Suprapubic skin (tissue), 4 donors: ENCODE data around the gene TMEM147. TPM values are rescaled to one million over a fixed set of nuclear protein-coding genes. Genes with fewer than 3 reads are reported as not detected.
A peak's percentile ranks its signal among the peaks of the same experiment; 100 is the strongest.

Experiments used
- DNase-seq, 2 donors: peaks; one replicate each; pipeline ENCODE4 v3.0.0-alpha.2; 2019; ENCODE audit warnings: low spot score in 2 of 2
- H3K27ac ChIP-seq: fragments of 200-600 bp; sonication (generic); one replicate; pipeline ENCODE4 v1.5.1; 2019
- H3K27me3 ChIP-seq: fragments of 200-600 bp; sonication (generic); one replicate; pipeline ENCODE4 v1.5.1; 2019
- H3K36me3 ChIP-seq: fragments of 200-600 bp; sonication (generic); one replicate; pipeline ENCODE4 v1.5.1; 2019
- H3K4me1 ChIP-seq: fragments of 200-600 bp; sonication (generic); one replicate; pipeline ENCODE4 v1.5.1; 2019
- H3K4me3 ChIP-seq: fragments of 200-600 bp; sonication (generic); one replicate; pipeline ENCODE4 v1.5.1; 2019; ENCODE audit warnings: mild to moderate bottlenecking
- H3K9me3 ChIP-seq: fragments of 200-600 bp; sonication (generic); one replicate; pipeline ENCODE4 v1.5.1; 2019
- CTCF ChIP-seq, 2 donors: fragments of 200-600 bp in 1 of 2; fragments of 450-650 bp in 1 of 2; sonication (generic) in 1 of 2; IDR thresholded peaks; one replicate each; pipeline ENCODE4 v1.5.1; 2016 to 2019; ENCODE audit warnings: antibody characterized with exemption in 2 of 2, mild to moderate bottlenecking in 1 of 2, moderate library complexity in 1 of 2
- EP300 ChIP-seq: sonication (generic); formaldehyde crosslinking; IDR thresholded peaks from one replicate; pipeline ENCODE4 v1.6.1; 2017; ENCODE audit warnings: antibody characterized with exemption
- POLR2A ChIP-seq, 2 donors: fragments of 450-650 bp; IDR thresholded peaks; one replicate each; pipeline ENCODE4 v1.6.1; 2017; ENCODE audit warnings: antibody characterized with exemption in 2 of 2, mild to moderate bottlenecking in 2 of 2, moderate library complexity in 2 of 2
- POLR2AphosphoS5 ChIP-seq, 3 donors: sonication (generic); formaldehyde crosslinking; IDR thresholded peaks; one replicate each; pipeline ENCODE4 v1.6.1; 2017; ENCODE audit warnings: antibody characterized with exemption in 3 of 3
- WGBS: methylation state at CpG from one replicate; pipeline ENCODE4 v1.1.5; 2018; 5-methylcytosine and 5-hydroxymethylcytosine counted together
- total RNA-seq, 4 donors: library from RNA; depleted of rRNA; stranded (reverse); fragments of >200 nt; gene quantifications; one replicate each; pipeline ENCODE4 v1.1.0, GENCODE V29; 2016

TMEM147 gene
- total RNA-seq, 4 donors from 2014 or later, result 67.5 to 158 (median 118) TPM

DNA sequence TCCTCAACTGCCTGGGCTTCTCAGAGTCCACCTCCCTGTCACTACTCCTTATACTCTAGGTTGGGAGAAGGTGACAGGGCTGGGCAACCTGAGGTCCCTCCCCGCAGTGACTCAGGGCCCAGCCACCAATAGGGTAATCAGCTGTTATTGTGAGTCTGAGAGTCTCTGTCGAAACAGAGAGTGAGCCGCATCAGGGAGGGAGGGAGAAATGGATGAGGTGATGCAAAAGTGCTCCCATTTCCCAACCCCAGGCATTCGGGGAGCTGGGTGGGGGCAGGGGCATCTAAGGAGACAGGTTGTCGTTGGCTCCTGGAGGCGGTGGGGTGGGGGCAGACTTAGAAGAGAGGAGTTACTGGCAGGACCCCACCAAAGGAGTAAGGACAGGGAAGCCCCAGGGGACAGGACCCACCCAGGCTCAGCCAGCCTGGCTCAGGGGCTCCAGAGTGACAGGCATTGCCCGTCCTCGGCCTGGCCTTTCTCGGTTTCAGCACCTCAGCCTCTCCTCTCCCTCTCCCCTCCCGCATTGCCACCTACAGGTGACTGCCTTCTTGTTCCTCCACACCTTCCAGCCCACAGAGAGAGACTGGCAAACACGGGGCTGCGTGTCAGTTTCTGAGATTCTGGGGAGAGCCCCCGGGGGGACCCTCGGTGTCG, 31.7 kb upstream of the TMEM147 start, which contains the start of gene DMKN:
Gene DMKN, minus strand, starts transcription at position 22 of the 654 bp plus-strand sequence. CDS start 174 bp downstream, outside the sequence.
- no peaks in the 10 kb centered on the region for H3K9me3 ChIP-seq
- 29% methylated on average over 14 of the region's 15 CpGs for WGBS
- H3K4me1 ChIP-seq, result peaks cover 38% of the 10 kb centered on the region
- peaks cover 37% of the 10 kb centered on the region for H3K27me3 ChIP-seq
- no peaks in the 10 kb centered on the region for H3K36me3 ChIP-seq
- TF ChIP-seq POLR2A (IDR thresholded peaks at IDR 0.05), result no peak
- TF ChIP-seq POLR2AphosphoS5 (IDR thresholded peaks at IDR 0.05), result no peak
- no peak for TF ChIP-seq EP300
- no peak for TF ChIP-seq CTCF (IDR thresholded peaks at IDR 0.05)
- no peak for DNase-seq
- peak within 1 kb of the TSS; percentile 11 for H3K4me3 ChIP-seq
- H3K27ac ChIP-seq, result peak within 1 kb of the TSS; percentile 81

DNA sequence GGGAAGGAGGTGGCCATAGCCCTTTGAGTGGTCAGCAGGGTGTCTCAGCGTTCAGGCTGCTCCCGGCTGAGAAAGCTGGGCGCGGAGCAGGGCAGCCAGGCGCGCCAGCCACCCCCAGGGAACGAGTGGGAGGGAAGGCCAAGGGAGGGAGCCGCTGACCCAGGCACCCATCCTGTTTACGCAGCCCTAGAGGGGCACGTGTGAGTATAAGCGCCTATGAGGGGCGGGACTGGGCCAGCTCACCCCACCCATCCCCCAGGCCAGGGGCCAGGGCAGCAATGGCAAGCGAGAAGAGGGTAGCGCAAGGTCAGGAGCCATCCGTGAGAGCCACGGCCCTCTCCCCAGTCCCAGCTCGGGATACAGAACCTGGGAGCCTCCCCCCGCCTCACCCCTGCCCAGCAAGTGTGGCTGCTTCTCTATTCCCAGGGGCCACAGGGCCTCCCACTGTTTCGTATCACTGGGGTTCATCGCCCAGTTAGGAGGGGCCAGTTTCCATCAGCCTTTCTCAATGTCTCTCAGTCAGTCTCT, 31.1 kb upstream of the TMEM147 start:
- peak overlapping the region; percentile 81 for H3K27ac ChIP-seq
- DNase-seq, result no peak
- H3K9me3 ChIP-seq, result no peaks in the 10 kb centered on the region
- H3K4me1 ChIP-seq, result peaks cover 37% of the 10 kb centered on the region
- WGBS, result 79% methylated on average over 3 of the region's 20 CpGs
- no peaks in the 10 kb centered on the region for H3K36me3 ChIP-seq
- no peak overlapping the region for H3K4me3 ChIP-seq
- peaks cover 34% of the 10 kb centered on the region for H3K27me3 ChIP-seq
- TF ChIP-seq EP300 (no peak), POLR2AphosphoS5 (IDR thresholded peaks at IDR 0.05) (no peak), CTCF (IDR thresholded peaks at IDR 0.05) (no peak), POLR2A (IDR thresholded peaks at IDR 0.05) (no peak)

- DNase-seq, result no peak
- no peak overlapping the region for H3K27ac ChIP-seq
- H3K36me3 ChIP-seq, result no peaks in the 10 kb centered on the region
- TF ChIP-seq EP300 (no peak), CTCF (IDR thresholded peaks at IDR 0.05) (no peak), POLR2A (IDR thresholded peaks at IDR 0.05) (no peak), POLR2AphosphoS5 (IDR thresholded peaks at IDR 0.05) (no peak)
- WGBS, result 94% methylated on average over 3 of the region's 3 CpGs
- H3K4me3 ChIP-seq, result no peak overlapping the region
- H3K9me3 ChIP-seq, result no peaks in the 10 kb centered on the region
- peaks cover 18% of the 10 kb centered on the region for H3K27me3 ChIP-seq
- H3K4me1 ChIP-seq, result peaks cover 26% of the 10 kb centered on the region
Observed at GRCh38 chr19:35516310-35516709, 29.1 kb upstream of the TMEM147 start.

DNA sequence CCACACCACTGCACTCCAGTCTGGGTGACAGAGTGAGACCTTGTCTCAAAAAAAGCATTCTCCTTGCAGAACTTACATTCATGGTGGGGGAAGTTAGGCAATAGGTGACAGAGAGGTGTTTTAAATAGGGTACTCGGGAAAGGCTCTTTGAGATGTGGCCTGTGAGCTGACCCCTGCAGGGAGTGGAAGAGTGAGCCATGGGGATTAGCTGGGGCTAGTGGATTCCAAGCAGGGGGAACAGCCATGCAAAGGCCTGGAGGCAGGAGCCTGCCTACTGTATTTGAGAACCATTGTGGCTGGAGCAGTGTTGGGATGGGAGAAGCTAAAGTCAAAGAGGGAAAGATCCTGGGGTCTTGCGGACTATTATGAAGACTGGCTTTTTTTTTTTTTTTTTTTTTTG, 28.1 kb upstream of the TMEM147 start:
- Histone ChIP-seq H3K4me3 (no peak overlapping the region), H3K27me3 (peaks cover 13% of the 10 kb centered on the region), H3K36me3 (no peaks in the 10 kb centered on the region), H3K27ac (no peak overlapping the region), H3K9me3 (no peaks in the 10 kb centered on the region), H3K4me1 (peaks cover 26% of the 10 kb centered on the region)
- DNase-seq, result no peak
- TF ChIP-seq POLR2A (IDR thresholded peaks at IDR 0.05) (no peak), POLR2AphosphoS5 (IDR thresholded peaks at IDR 0.05) (no peak), EP300 (no peak), CTCF (IDR thresholded peaks at IDR 0.05) (no peak)
- 86% methylated on average over 2 of the region's 2 CpGs for WGBS

- TF ChIP-seq EP300 (no peak), CTCF (IDR thresholded peaks at IDR 0.05) (no peak), POLR2AphosphoS5 (IDR thresholded peaks at IDR 0.05) (no peak), POLR2A (IDR thresholded peaks at IDR 0.05) (no peak)
- Histone ChIP-seq H3K36me3 (no peaks in the 10 kb centered on the region), H3K9me3 (no peaks in the 10 kb centered on the region), H3K4me3 (no peak overlapping the region), H3K27me3 (peaks cover 7% of the 10 kb centered on the region), H3K27ac (peak overlapping the region; percentile 57), H3K4me1 (peaks cover 26% of the 10 kb centered on the region)
- DNase-seq, result no peak
- WGBS, result 52% methylated on average over 6 of the region's 6 CpGs
Observed at GRCh38 chr19:35518313-35518712, 27.1 kb upstream of the TMEM147 start.
